HG03139 (cell line): ENCODE data around the gene RNF208.

ENCODE experiments used
- ATAC-seq: cut with Tn5 transposase; IDR thresholded peaks from one replicate; pipeline ENCODE4 v1.9.1; 2021; ENCODE audit not compliant: unreplicated experiment

The RNF208 gene

DNA sequence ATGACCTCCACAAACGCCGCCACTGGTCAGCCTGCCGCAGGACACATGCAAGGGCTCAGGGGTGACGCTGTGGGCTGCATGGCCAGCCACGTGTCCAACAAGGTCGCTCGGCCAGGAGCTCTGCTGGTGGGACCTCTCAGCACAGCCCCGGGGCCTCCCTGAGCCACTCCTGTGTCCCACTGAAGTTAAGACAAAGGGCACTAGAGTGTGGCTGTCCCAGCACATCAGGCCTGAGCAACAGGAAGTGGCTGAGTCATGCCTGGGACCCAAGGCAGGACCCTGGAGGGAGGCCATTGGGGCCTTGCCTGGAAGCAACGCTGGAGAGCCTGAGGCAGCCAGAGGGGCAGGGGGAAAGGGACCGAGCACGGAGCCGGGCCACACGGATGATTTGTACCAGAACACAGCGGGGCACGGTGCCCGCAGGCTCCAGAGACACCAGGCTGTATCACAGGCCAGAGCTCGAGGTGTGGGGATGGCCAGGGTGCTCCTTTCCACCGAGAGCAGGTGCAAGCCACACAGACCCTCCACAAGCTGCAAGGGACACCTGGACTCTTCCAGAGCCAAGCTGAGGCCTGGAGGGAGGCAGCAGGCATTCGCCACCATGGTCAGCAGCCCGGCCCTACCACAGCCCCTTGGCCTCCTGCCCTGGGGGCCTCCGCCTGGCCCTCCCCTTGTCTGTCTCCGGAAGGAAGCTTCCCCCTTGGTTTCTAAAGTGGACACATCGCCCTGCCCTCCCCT is 43.7 kb downstream of the RNF208 start:
- ATAC-seq, result no peak

DNA sequence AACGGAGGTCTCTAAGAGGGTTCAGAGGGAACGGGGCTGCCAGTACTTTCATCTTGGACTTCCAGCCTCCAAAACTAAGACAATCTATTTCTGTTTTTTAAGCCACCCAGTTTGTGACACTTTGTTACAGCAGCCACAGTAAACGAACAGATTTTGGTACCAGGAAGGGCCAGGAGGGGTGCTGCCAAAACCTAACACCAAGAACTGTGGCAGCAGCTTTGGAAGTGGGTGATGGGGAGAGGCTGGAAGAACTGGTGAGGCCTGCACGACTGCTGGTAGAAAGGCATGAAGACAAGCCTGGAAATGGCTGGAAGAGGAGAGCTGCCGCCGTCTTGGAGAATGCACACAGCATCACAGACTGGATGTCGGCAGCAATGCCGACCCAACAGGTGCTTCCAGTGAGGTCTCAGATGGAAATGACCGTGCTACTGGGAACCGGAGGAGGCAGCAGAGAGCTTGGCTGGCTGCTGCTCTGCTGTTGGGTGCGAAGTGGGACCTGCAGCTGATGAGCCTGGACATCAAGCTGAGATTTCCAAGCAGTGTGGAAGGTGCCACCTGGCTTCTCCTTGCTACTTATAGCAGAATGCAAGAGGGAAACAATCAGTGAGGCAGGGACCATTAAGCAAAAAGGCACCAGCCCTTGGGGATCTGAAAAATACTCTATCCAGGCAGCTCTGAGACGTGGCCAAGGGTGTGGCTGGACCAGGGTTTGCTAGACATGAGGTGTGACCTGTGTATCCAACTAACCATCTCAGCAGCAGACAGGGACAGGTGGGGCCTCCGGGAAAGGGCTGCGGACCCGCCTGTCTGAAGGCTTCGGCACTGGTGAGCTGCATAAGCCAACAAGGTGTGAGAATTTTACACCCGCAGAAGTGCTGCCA is 45.5 kb downstream of the RNF208 start:
- no peak for ATAC-seq

DNA sequence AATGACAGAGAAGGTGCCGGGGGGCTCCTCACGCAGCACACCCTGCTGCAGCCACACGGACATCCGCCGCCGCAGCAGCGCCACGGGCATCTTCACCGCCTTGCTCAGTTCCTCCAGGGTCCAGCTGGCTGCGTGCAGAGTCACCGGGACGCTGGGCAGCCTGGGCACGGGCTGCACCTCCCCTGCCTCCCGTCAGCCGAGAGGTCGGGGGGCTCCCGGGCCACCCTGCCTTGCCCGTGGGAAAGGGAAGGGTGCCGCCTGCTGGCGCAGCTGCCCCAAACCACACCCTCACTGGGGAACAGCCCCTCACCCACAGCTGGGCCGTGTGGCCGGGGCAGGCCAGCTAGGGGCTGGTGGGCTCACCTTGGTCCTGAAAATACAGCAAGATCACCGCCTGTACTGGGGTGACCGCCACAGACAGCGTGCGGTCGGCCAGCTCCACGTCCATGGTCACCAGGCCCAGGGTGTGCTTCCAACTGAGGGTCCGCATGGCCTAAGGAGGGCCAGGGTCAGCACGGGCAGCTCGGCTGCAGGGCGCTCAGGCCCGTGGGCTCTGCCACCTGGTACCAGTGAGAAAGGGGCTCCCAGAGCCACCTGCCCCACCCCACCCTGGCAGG is 46.6 kb downstream of the RNF208 start:
- ATAC-seq, result no peak

DNA sequence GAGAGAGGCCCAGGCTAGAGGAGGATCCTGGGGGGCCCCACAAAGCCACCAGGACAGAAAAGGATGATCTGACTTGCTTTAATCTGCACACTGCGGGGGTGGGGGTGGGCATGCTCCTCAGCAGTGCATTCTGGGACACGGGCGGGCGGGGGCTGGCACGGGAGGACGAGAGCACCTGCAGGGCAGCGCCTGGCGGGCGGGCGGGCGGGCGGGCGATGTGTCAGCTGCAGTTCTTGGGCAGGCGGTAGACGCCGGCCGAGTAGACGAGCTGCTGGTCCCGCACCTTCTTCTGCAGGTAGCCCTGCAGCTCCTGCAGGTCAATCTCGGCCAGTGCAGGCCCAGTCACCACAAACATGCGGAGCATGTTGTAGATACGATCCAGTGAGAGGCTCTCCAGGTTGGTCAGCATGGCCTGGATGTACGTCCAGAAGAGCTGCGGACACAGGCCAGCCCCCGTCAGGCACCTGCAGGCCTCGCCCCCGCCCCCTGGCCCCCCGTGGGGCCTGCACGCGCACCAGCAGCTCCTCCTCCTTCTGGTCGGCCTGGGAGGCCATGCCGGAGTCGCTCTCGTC is 47.2 kb downstream of the RNF208 start:
- no peak for ATAC-seq

GRCh38 chr9:137173796-137174664 is 48.0 kb downstream of the RNF208 start:
- no peak for ATAC-seq

- no peak for ATAC-seq
These were observed 48.9 kb downstream of the RNF208 start for GRCh38 chr9:137172901-137173795.

DNA sequence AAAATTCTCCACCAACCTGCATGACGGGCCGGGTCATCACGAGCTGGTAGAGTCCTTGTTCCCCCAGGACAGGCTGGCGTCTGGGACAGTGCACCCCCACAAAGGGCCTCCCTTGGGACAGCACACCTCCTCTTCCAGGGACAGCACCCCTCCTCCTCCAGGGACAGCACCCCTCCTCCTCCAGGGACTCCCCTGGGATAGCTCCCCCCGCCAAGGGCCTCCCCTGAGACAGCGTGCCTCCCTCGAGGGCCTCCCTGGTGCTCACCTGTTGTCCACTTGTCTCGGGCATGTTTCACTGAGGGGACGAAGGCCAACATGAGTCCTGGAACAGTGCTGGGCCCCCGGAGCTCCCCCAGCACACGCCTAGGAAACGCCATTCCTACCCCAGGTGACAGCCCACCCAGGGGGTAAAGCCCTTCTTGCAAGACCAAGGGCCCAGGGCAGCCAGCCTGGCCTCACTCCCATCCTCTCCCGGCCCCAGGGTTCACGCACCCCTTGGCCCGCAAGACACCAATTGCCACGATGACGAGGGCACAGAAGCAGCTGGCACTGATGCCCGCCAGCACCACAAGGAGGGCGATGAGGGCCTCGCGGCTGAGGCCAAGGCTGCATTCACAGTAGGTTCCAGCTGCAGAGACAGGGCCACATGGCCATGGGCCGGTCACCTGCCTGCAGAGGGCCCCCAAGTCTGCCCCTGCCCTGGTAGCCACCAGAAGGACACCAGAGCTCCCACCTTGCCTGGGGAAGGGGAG is 50.7 kb downstream of the RNF208 start:
- ATAC-seq, result no peak

- no peak for ATAC-seq
These were observed 51.4 kb downstream of the RNF208 start for GRCh38 chr9:137170486-137171148.
